HepG2 (cell line): Measurements from ENCODE around the gene SRD5A1.
"Not testable (repeated sequence)": the region's sequence is repeated elsewhere in the genome, so short reads cannot be mapped to it uniquely, and the experiment has no call there.

Experiments used
- BHLHE40 ChIP-seq: IDR thresholded peaks from 2 replicates; pipeline ENCODE4 v1.6.1; 2011; ENCODE audit warnings: low read length, improper control_type of control experiment
- CENPT ChIP-seq: sonication (generic); formaldehyde crosslinking; IDR thresholded peaks from 2 replicates; pipeline ENCODE4 v1.8.0; 2022; ENCODE audit warnings: low read depth, mild to moderate bottlenecking, moderate library complexity, missing genetic modification reagents
- MED1 ChIP-seq: sonication (generic); formaldehyde crosslinking; IDR thresholded peaks from 2 replicates; pipeline ENCODE4 v1.4.0; 2020; ENCODE audit warnings: missing genetic modification reagents
- MEF2D ChIP-seq: sonication (generic); formaldehyde crosslinking; IDR thresholded peaks from 2 replicates; pipeline ENCODE4 v1.5.1; 2020; ENCODE audit warnings: mild to moderate bottlenecking, missing genetic modification reagents
- PHF8 ChIP-seq: sonication (generic); formaldehyde crosslinking; IDR thresholded peaks from 2 replicates; pipeline ENCODE4 v1.5.0; 2020; ENCODE audit warnings: missing genetic modification reagents
- POLR2AphosphoS5 ChIP-seq: IDR thresholded peaks from 2 replicates; pipeline ENCODE4 v1.6.1; 2012; ENCODE audit warnings: low read depth, low read length
- SUZ12 ChIP-seq: fragments of 150-350 bp; IDR thresholded peaks from 2 replicates; pipeline ENCODE4 v1.6.1; 2014; ENCODE audit warnings: low read depth, low read length
- TEAD2 ChIP-seq: sonication (generic); formaldehyde crosslinking; IDR thresholded peaks from 2 replicates; pipeline ENCODE4 v1.9.0; 2021; ENCODE audit warnings: missing genetic modification reagents
- ZNF274 ChIP-seq: sonication (generic); formaldehyde crosslinking; IDR thresholded peaks from 2 replicates; pipeline ENCODE4 v1.5.1; 2020; ENCODE audit warnings: mild to moderate bottlenecking, missing genetic modification reagents
- ZNF44 ChIP-seq: sonication (generic); formaldehyde crosslinking; IDR thresholded peaks from 2 replicates; pipeline ENCODE4 v1.5.1; 2020; ENCODE audit warnings: mild to moderate bottlenecking, missing genetic modification reagents
- ZNF605 ChIP-seq: sonication (generic); formaldehyde crosslinking; IDR thresholded peaks from 2 replicates; pipeline ENCODE4 v1.8.0; 2022; ENCODE audit warnings: mild to moderate bottlenecking, missing genetic modification reagents
- TF ChIP-seq, protein P1 (sequence below): sonication (generic); formaldehyde crosslinking; IDR thresholded peaks from 2 replicates; pipeline ENCODE4 v1.5.0; 2020; ENCODE audit warnings: missing genetic modification reagents
- TF ChIP-seq, protein P2 (sequence below), 2 experiments: sonication (generic) in 1 of 2; formaldehyde crosslinking in 1 of 2; IDR thresholded peaks; 2 replicates each; pipeline versions ENCODE4 v1.4.0 to v1.6.1; 2018 to 2020; ENCODE audit warnings: missing genetic modification reagents in 2 of 2, borderline replicate concordance in 1 of 2, low read depth in 1 of 2, mild to moderate bottlenecking in 1 of 2, missing biosample characterization in 1 of 2

DNA sequence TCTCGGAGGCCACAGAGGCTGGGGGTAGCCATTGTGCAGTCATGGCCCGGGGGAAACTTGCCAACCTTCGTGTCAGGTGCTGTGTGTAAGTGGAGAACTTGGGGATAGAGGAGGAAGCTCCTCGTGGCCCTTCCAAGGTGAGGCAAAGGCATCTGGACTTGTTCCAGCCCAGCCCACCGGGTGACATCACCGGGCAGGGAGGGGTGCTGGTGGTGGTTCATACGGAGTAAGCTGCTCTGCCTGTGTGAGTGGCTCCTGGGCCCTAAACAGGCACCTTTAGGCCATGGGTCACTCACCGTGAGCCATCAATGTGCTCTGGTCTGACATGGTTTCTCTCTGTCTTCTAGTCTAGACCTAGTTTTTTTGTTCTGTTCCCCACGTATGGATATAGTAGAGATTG, 35.5 kb downstream of the SRD5A1 start:
- not testable (repeated sequence) for TF ChIP-seq ZNF605 (CRISPR knock-in tag); SUZ12; MEF2D (CRISPR knock-in tag); BHLHE40; PHF8 (CRISPR knock-in tag); ZNF274 (CRISPR knock-in tag); TEAD2 (CRISPR knock-in tag); ZNF44; CENPT (CRISPR knock-in tag); POLR2AphosphoS5; MED1 (CRISPR knock-in tag)
- TF ChIP-seq, protein P1, sequence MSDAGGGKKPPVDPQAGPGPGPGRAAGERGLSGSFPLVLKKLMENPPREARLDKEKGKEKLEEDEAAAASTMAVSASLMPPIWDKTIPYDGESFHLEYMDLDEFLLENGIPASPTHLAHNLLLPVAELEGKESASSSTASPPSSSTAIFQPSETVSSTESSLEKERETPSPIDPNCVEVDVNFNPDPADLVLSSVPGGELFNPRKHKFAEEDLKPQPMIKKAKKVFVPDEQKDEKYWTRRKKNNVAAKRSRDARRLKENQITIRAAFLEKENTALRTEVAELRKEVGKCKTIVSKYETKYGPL (CRISPR knock-in tag) = not testable (repeated sequence)
- TF ChIP-seq, protein P2, sequence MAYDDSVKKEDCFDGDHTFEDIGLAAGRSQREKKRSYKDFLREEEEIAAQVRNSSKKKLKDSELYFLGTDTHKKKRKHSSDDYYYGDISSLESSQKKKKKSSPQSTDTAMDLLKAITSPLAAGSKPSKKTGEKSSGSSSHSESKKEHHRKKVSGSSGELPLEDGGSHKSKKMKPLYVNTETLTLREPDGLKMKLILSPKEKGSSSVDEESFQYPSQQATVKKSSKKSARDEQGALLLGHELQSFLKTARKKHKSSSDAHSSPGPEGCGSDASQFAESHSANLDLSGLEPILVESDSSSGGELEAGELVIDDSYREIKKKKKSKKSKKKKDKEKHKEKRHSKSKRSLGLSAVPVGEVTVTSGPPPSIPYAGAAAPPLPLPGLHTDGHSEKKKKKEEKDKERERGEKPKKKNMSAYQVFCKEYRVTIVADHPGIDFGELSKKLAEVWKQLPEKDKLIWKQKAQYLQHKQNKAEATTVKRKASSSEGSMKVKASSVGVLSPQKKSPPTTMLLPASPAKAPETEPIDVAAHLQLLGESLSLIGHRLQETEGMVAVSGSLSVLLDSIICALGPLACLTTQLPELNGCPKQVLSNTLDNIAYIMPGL (CRISPR knock-in tag; IDR thresholded peaks at IDR 0.05; ENCODE audit: borderline replicate concordance in 1 of 2, low read depth in 1 of 2) = not testable (repeated sequence)
